ENCODE measurements around the gene PLA2G4A. TPM values are rescaled to one million over a fixed set of nuclear protein-coding genes. Genes with fewer than 3 reads are reported as not detected.

PLA2G4A gene
- total RNA-seq, 5 donors from 2014 or later (not counting 1 experiment from before 2014, with no cell fraction given): 0.35 TPM; not detected in 4

DNA sequence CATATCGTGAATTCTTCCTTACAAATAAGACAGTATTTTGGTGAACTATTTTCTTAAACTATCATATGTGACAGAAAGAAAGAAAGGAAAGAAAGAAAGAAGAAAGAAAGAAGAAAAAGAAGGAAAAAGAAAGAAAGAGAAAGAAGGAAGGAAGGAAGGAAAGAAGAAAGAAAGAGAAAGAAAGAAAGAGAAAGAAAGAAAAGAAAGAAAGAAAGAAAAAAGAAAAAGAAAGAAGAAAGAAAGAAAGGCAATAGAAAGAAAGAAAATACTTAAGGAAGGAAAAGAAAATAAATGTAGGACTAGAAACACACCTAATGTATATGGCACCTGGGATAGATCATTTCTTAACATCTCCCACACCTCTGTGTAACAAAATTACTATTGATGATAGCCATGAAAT is 120.4 kb downstream of the PLA2G4A start:
- ATAC-seq (replicated peaks in 1 of 4): no peak
- Histone ChIP-seq H3K27ac (ENCODE audit: low read length) (no peak overlapping the region), H3K4me1 (ENCODE audit: control insufficient read depth in 1 of 2, extremely low read depth in 1 of 2, insufficient read depth in 2 of 2, low read length in 2 of 2) (no peaks in the 10 kb centered on the region), H3K36me3 (ENCODE audit: control insufficient read depth in 2 of 2, extremely low read depth in 1 of 2, insufficient read depth in 1 of 2, low read length in 1 of 2) (no peaks in the 10 kb centered on the region), H3K4me3 (ENCODE audit: control insufficient read depth in 1 of 2, extremely low read depth in 1 of 2, low read length in 1 of 2) (no peak overlapping the region), H3K27me3 (replicated peaks in 1 of 2; ENCODE audit: control insufficient read depth in 2 of 2, extremely low read depth in 1 of 2, insufficient read depth in 2 of 2, low read length in 1 of 2) (no peaks in the 10 kb centered on the region), H3K9me3 (no peaks in the 10 kb centered on the region)
- Mint-ChIP-seq H3K4me1 (no peaks in the 10 kb centered on the region), H3K27ac (no peak overlapping the region), H3K4me3 (no peak overlapping the region), H3K27me3 (no peaks in the 10 kb centered on the region), H3K36me3 (no peaks in the 10 kb centered on the region), H3K9me3 (no peaks in the 10 kb centered on the region)
- no CpG with 5 or more reads among the region's 1 CpG for WGBS (ENCODE audit: insufficient coverage)
- POLR2A ChIA-PET: no interaction called here
- DNase-seq: no peak
- CTCF ChIA-PET: no interaction called here

DNA sequence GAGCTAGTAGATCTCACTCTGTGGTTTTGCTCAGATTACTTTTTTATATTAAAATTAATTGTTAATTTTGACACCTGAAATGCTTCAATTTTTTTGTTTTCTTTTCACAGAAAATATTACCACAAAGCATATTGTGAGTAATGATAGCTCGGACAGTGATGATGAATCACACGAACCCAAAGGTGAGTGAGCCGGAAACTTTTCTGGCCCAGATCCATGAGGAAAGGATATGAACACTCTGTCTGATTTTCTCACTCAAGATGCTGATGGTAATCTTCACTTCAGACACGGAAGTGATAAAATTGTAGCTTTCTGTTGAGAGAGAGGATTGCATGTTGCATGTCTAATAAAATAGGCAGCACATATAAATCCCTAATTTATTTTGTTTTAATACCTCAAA is 121.8 kb downstream of the PLA2G4A start:
- Mint-ChIP-seq H3K27me3 (no peaks in the 10 kb centered on the region), H3K36me3 (no peaks in the 10 kb centered on the region), H3K4me3 (no peak overlapping the region), H3K27ac (no peak overlapping the region), H3K9me3 (no peaks in the 10 kb centered on the region), H3K4me1 (no peaks in the 10 kb centered on the region)
- Histone ChIP-seq H3K4me3 (ENCODE audit: control insufficient read depth in 1 of 2, extremely low read depth in 1 of 2, low read length in 1 of 2) (no peak overlapping the region), H3K27me3 (replicated peaks in 1 of 2; ENCODE audit: control insufficient read depth in 2 of 2, extremely low read depth in 1 of 2, insufficient read depth in 2 of 2, low read length in 1 of 2) (no peaks in the 10 kb centered on the region), H3K4me1 (ENCODE audit: control insufficient read depth in 1 of 2, extremely low read depth in 1 of 2, insufficient read depth in 2 of 2, low read length in 2 of 2) (no peaks in the 10 kb centered on the region), H3K9me3 (no peaks in the 10 kb centered on the region), H3K27ac (ENCODE audit: low read length) (no peak overlapping the region), H3K36me3 (ENCODE audit: control insufficient read depth in 2 of 2, extremely low read depth in 1 of 2, insufficient read depth in 1 of 2, low read length in 1 of 2) (no peaks in the 10 kb centered on the region)
- no CpG with 5 or more reads among the region's 4 CpGs for WGBS (ENCODE audit: insufficient coverage)
- ATAC-seq (replicated peaks in 1 of 4) (no peak), DNase-seq (no peak)
- ChIA-PET POLR2A (no interaction called here), CTCF (interaction anchor here in 1 of 2 donors (0.6 kb wide), 1 partner anchor 16 kb away, joined by 3 read pairs; no protein-coding TSS in a partner anchor)

DNA sequence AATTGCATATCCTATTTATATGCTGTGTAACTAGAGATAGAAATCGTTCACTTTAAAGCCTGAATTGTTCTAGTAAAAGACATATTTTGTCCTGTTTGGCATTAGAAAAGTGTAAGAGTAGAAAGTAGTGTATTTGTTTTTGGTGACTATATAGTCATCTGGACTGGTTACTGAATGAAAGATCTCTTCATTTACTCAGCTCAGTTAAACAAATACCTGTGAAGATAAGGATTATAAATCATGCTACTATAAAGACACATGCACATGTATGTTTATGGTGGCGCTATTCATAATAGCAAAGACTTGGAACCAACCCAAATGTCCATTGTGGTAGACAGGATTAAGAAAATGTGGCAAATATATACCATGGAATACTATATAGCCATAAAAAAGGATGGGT is 125.1 kb downstream of the PLA2G4A start:
- no peaks in the 10 kb centered on the region for H3K36me3 Mint-ChIP-seq
- no peak overlapping the region for H3K4me3 Mint-ChIP-seq
- no peaks in the 10 kb centered on the region for H3K4me1 Mint-ChIP-seq
- Histone ChIP-seq H3K27ac (ENCODE audit: low read length) (no peak overlapping the region), H3K9me3 (no peaks in the 10 kb centered on the region), H3K4me1 (ENCODE audit: control insufficient read depth in 1 of 2, extremely low read depth in 1 of 2, insufficient read depth in 2 of 2, low read length in 2 of 2) (no peaks in the 10 kb centered on the region), H3K36me3 (ENCODE audit: control insufficient read depth in 2 of 2, extremely low read depth in 1 of 2, insufficient read depth in 1 of 2, low read length in 1 of 2) (no peaks in the 10 kb centered on the region), H3K4me3 (ENCODE audit: control insufficient read depth in 1 of 2, extremely low read depth in 1 of 2, low read length in 1 of 2) (no peak overlapping the region), H3K27me3 (replicated peaks in 1 of 2; ENCODE audit: control insufficient read depth in 2 of 2, extremely low read depth in 1 of 2, insufficient read depth in 2 of 2, low read length in 1 of 2) (no peaks in the 10 kb centered on the region)
- POLR2A ChIA-PET: no interaction called here
- no peak for ATAC-seq (replicated peaks in 1 of 4)
- WGBS (ENCODE audit: insufficient coverage): no CpG with 5 or more reads among the region's 2 CpGs
- CTCF ChIA-PET: no interaction called here
- no peak overlapping the region for H3K27ac Mint-ChIP-seq
- no peaks in the 10 kb centered on the region for H3K27me3 Mint-ChIP-seq
- H3K9me3 Mint-ChIP-seq: no peaks in the 10 kb centered on the region
- DNase-seq: no peak

DNA sequence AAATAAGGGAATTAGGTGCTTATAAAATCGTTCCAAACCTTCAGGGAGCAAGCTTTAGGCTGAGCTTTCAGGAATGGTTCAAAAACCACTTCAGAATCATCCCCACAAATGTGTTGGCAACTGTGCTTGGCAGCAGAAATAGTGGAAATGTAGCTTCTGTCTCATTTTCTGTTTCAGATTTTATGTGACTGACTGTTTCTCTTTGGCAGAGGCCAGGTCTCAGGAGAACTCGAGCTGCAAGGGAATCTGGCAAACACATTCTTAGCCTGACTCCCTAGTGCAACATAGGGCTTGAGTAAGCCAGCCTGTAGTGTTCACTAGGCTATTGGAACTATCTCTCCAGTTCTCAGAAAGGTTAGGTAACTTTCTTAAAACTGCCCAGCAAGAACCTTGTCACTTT is 128.6 kb downstream of the PLA2G4A start:
- H3K27me3 Mint-ChIP-seq: no peaks in the 10 kb centered on the region
- no peak overlapping the region for H3K4me3 Mint-ChIP-seq
- no peaks in the 10 kb centered on the region for H3K4me1 Mint-ChIP-seq
- Histone ChIP-seq H3K9me3 (no peaks in the 10 kb centered on the region), H3K4me3 (ENCODE audit: control insufficient read depth in 1 of 2, extremely low read depth in 1 of 2, low read length in 1 of 2) (no peak overlapping the region), H3K4me1 (ENCODE audit: control insufficient read depth in 1 of 2, extremely low read depth in 1 of 2, insufficient read depth in 2 of 2, low read length in 2 of 2) (no peaks in the 10 kb centered on the region), H3K36me3 (ENCODE audit: control insufficient read depth in 2 of 2, extremely low read depth in 1 of 2, insufficient read depth in 1 of 2, low read length in 1 of 2) (no peaks in the 10 kb centered on the region), H3K27me3 (replicated peaks in 1 of 2; ENCODE audit: control insufficient read depth in 2 of 2, extremely low read depth in 1 of 2, insufficient read depth in 2 of 2, low read length in 1 of 2) (no peaks in the 10 kb centered on the region), H3K27ac (ENCODE audit: low read length) (no peak overlapping the region)
- no peaks in the 10 kb centered on the region for H3K9me3 Mint-ChIP-seq
- ATAC-seq (replicated peaks in 1 of 4): no peak
- WGBS (ENCODE audit: insufficient coverage): 0% methylated on average over 1 of the region's 2 CpGs
- no peak for DNase-seq
- no peaks in the 10 kb centered on the region for H3K36me3 Mint-ChIP-seq
- POLR2A ChIA-PET: no interaction called here
- CTCF ChIA-PET: interaction anchor here in 1 of 2 donors (0.6 kb wide), 1 partner anchor 207 kb away, joined by 3 read pairs; no protein-coding TSS in a partner anchor
- H3K27ac Mint-ChIP-seq: no peak overlapping the region

DNA sequence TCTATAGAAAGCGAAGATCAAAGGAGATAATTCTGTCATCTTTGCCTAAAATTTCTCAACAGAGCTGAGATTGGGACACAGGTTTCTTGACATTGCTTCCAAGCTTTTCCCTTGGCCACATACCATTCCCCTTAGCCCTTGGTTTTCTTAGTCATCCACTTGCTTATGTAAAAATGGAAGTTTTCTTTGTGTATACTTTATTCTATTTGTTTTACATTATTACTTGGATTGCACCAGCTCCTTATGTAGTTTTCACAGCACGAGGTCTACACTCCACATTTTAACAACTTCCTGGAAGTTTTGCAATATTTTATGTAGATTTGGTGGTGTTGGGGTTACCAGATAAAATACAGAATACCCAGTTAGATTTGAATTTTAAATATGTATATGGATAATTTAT is 129.8 kb downstream of the PLA2G4A start:
- Histone ChIP-seq H3K4me1 (ENCODE audit: control insufficient read depth in 1 of 2, extremely low read depth in 1 of 2, insufficient read depth in 2 of 2, low read length in 2 of 2) (no peaks in the 10 kb centered on the region), H3K36me3 (ENCODE audit: control insufficient read depth in 2 of 2, extremely low read depth in 1 of 2, insufficient read depth in 1 of 2, low read length in 1 of 2) (no peaks in the 10 kb centered on the region), H3K27me3 (replicated peaks in 1 of 2; ENCODE audit: control insufficient read depth in 2 of 2, extremely low read depth in 1 of 2, insufficient read depth in 2 of 2, low read length in 1 of 2) (no peaks in the 10 kb centered on the region), H3K27ac (ENCODE audit: low read length) (no peak overlapping the region), H3K9me3 (no peaks in the 10 kb centered on the region), H3K4me3 (ENCODE audit: control insufficient read depth in 1 of 2, extremely low read depth in 1 of 2, low read length in 1 of 2) (no peak overlapping the region)
- Mint-ChIP-seq H3K27me3 (no peaks in the 10 kb centered on the region), H3K36me3 (no peaks in the 10 kb centered on the region), H3K27ac (no peak overlapping the region), H3K4me1 (no peaks in the 10 kb centered on the region), H3K4me3 (no peak overlapping the region), H3K9me3 (no peaks in the 10 kb centered on the region)
- POLR2A ChIA-PET: interaction anchor here in 1 of 2 donors (0.5 kb wide), 1 partner anchor 884 kb away, joined by 4 read pairs; no protein-coding TSS in a partner anchor
- CTCF ChIA-PET: no interaction called here
- DNase-seq (no peak), ATAC-seq (replicated peaks in 1 of 4) (no peak)
- no CpG with 5 or more reads among the region's 2 CpGs for WGBS (ENCODE audit: insufficient coverage)

DNA sequence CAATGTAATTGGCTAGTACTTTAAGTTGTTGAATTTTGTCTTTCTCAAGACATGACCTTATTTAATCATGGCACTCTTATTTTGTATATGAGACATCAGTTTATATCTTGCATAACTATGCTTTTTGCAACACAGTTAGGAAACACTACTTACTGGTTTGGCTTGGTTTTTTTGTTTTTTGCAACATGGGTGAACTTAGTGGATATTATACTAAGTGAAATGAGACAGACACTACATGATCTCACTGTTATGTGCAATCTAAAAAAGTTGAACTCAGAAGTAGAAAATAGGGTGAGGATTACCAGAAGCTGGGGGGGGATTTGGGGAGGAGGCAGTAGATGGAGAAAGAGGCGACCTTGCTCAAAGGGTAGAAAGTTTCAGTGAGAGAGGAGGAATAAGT is 132.1 kb downstream of the PLA2G4A start:
- peaks cover 0 to 4% of the 10 kb centered on the region in 2 donors for H3K27me3 Mint-ChIP-seq
- no peaks in the 10 kb centered on the region for H3K27me3 ChIP-seq (replicated peaks in 1 of 2; ENCODE audit: control insufficient read depth in 2 of 2, extremely low read depth in 1 of 2, insufficient read depth in 2 of 2, low read length in 1 of 2)
- no peaks in the 10 kb centered on the region for H3K4me1 Mint-ChIP-seq
- H3K27ac Mint-ChIP-seq: no peak overlapping the region
- no peak for ATAC-seq (replicated peaks in 1 of 4)
- ChIA-PET CTCF (no interaction called here), POLR2A (no interaction called here)
- no peak overlapping the region for H3K4me3 Mint-ChIP-seq
- no CpG with 5 or more reads among the region's 1 CpG for WGBS (ENCODE audit: insufficient coverage)
- no peak overlapping the region for H3K4me3 ChIP-seq (ENCODE audit: control insufficient read depth in 1 of 2, extremely low read depth in 1 of 2, low read length in 1 of 2)
- H3K9me3 Mint-ChIP-seq: no peaks in the 10 kb centered on the region
- H3K27ac ChIP-seq (ENCODE audit: low read length): no peak overlapping the region
- DNase-seq: no peak
- no peaks in the 10 kb centered on the region for H3K4me1 ChIP-seq (ENCODE audit: control insufficient read depth in 1 of 2, extremely low read depth in 1 of 2, insufficient read depth in 2 of 2, low read length in 2 of 2)
- no peaks in the 10 kb centered on the region for H3K36me3 ChIP-seq (ENCODE audit: control insufficient read depth in 2 of 2, extremely low read depth in 1 of 2, insufficient read depth in 1 of 2, low read length in 1 of 2)
- H3K9me3 ChIP-seq: no peaks in the 10 kb centered on the region
- no peaks in the 10 kb centered on the region for H3K36me3 Mint-ChIP-seq

DNA sequence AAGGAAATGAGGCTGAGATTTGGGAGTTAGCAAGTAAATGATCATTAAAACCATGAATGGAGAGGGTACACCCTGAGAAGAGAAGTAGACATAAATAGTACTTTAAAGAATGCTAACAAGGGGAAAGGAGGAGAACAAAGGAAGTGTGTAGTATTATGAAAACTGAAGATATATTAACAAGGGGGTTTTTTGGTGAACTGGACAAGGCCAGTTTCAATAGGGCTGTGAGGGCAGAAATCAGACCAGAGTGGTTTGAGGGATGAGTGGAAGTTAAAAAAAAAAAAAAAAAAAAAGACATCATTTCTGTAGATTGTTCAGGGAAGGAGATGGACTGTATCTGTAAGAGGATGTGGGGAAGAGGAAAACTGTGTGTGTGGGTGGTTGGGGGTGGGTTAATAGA is 137.1 kb downstream of the PLA2G4A start:
- DNase-seq (no peak), ATAC-seq (replicated peaks in 1 of 4) (no peak)
- Histone ChIP-seq H3K9me3 (no peaks in the 10 kb centered on the region), H3K36me3 (ENCODE audit: control insufficient read depth in 2 of 2, extremely low read depth in 1 of 2, insufficient read depth in 1 of 2, low read length in 1 of 2) (no peaks in the 10 kb centered on the region), H3K27ac (ENCODE audit: low read length) (no peak overlapping the region), H3K4me3 (ENCODE audit: control insufficient read depth in 1 of 2, extremely low read depth in 1 of 2, low read length in 1 of 2) (no peak overlapping the region), H3K4me1 (ENCODE audit: control insufficient read depth in 1 of 2, extremely low read depth in 1 of 2, insufficient read depth in 2 of 2, low read length in 2 of 2) (no peaks in the 10 kb centered on the region), H3K27me3 (replicated peaks in 1 of 2; ENCODE audit: control insufficient read depth in 2 of 2, extremely low read depth in 1 of 2, insufficient read depth in 2 of 2, low read length in 1 of 2) (no peaks in the 10 kb centered on the region)
- Mint-ChIP-seq H3K36me3 (no peaks in the 10 kb centered on the region), H3K4me3 (no peak overlapping the region), H3K27ac (no peak overlapping the region), H3K27me3 (peaks cover 3 to 4% of the 10 kb centered on the region in 2 donors), H3K4me1 (no peaks in the 10 kb centered on the region), H3K9me3 (no peaks in the 10 kb centered on the region)
- CTCF ChIA-PET: no interaction called here
- POLR2A ChIA-PET: interaction anchor here in 1 of 2 donors (0.6 kb wide), 1 partner anchor 143 kb away, joined by 8 read pairs; no protein-coding TSS in a partner anchor

Data from T-cell (primary cell).